ENCODE data around the gene IFIH1.

The IFIH1 gene

GRCh38 chr2:162256591-162256991 lies 61.9 kb downstream of the IFIH1 start:
- FAIRE-seq = no peak

GRCh38 chr2:162254236-162254871 lies 64.1 kb downstream of the IFIH1 start:
- FAIRE-seq = no peak

- no peak for FAIRE-seq
Measured at GRCh38 chr2:162253435-162253834, 65.0 kb downstream of the IFIH1 start.

GRCh38 chr2:162252153-162252552 lies 66.3 kb downstream of the IFIH1 start:
- FAIRE-seq = no peak

GRCh38 chr2:162245781-162246180 lies 72.7 kb downstream of the IFIH1 start:
- no peak for FAIRE-seq

GRCh38 chr2:162245061-162245460 lies 73.4 kb downstream of the IFIH1 start:
- no peak for FAIRE-seq

- no peak for FAIRE-seq
Measured at GRCh38 chr2:162244541-162245031, 73.9 kb downstream of the IFIH1 start.

GRCh38 chr2:162243715-162244114 lies 74.8 kb downstream of the IFIH1 start:
- FAIRE-seq = no peak

GRCh38 chr2:162243294-162243693 lies 75.2 kb downstream of the IFIH1 start, which contains the start of gene FAP:
Gene FAP, minus strand, starts transcription at chr2:162243445. Its CDS starts 118 bp downstream, at chr2:162243327.
- FAIRE-seq = no peak

- no peak for FAIRE-seq
Measured at GRCh38 chr2:162242586-162243280, 75.8 kb downstream of the IFIH1 start.

GRCh38 chr2:162241571-162241970 lies 76.9 kb downstream of the IFIH1 start:
- FAIRE-seq = no peak

GRCh38 chr2:162234620-162235462 lies 83.6 kb downstream of the IFIH1 start:
- FAIRE-seq = no peak

- no peak for FAIRE-seq
Measured at GRCh38 chr2:162233197-162233596, 85.3 kb downstream of the IFIH1 start.

- no peak for FAIRE-seq
Measured at GRCh38 chr2:162232671-162233070, 85.8 kb downstream of the IFIH1 start.

GRCh38 chr2:162232027-162232426 lies 86.5 kb downstream of the IFIH1 start:
- no peak for FAIRE-seq

GRCh38 chr2:162230761-162231160 lies 87.7 kb downstream of the IFIH1 start:
- no peak for FAIRE-seq

GRCh38 chr2:162226836-162227235 lies 91.6 kb downstream of the IFIH1 start:
- no peak for FAIRE-seq

GRCh38 chr2:162221064-162221463 lies 97.4 kb downstream of the IFIH1 start:
- FAIRE-seq = no peak

- FAIRE-seq = no peak
Measured at GRCh38 chr2:162220368-162220767, 98.1 kb downstream of the IFIH1 start.

GRCh38 chr2:162219426-162219825 lies 99.1 kb downstream of the IFIH1 start:
- FAIRE-seq = no peak

- no peak for FAIRE-seq
Measured at GRCh38 chr2:162217598-162217997, 100.9 kb downstream of the IFIH1 start.
